SK-N-SH (cell line): ENCODE data around the gene CPA1.

Source experiments
- CTCF ChIP-seq: fragments of 200-600 bp; sonication (generic); IDR thresholded peaks from 2 replicates; pipeline ENCODE4 v1.6.1; 2017; ENCODE audit warnings: antibody characterized with exemption, mild to moderate bottlenecking, moderate library complexity
- EP300 ChIP-seq, 2 experiments: IDR thresholded peaks; 2 replicates each; pipeline versions ENCODE4 v1.4.0 to v1.6.1; 2012; ENCODE audit warnings: borderline replicate concordance in 1 of 2, low read depth in 1 of 2, low read length in 1 of 2

DNA sequence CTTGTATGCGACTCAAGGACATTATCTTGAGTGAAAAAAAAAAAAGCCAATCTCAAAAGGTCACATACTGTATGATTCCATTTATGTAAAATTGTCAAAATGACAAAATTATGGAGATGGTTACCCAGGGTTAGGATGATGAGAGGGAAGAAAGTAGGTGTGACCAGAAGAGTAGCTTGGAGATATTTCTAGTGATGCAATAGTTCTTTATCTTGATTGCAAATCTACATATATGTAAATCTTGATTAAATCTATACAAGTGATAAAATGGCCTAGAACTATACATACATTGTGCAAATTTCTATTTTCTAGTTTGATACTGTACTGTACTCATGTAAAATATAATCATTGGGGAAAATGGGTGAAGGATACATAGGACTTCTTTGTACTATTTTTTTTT lies 56.0 kb downstream of the CPA1 start:
- TF ChIP-seq CTCF (no peak), EP300 (IDR thresholded peaks at IDR 0.05; ENCODE audit: borderline replicate concordance in 1 of 2, low read depth in 1 of 2, low read length in 1 of 2) (no peak)
